ENCODE results near the gene ZSWIM6. TPM values are rescaled to one million over a fixed set of nuclear protein-coding genes. Genes with fewer than 3 reads are reported as not detected.

ZSWIM6 gene
- total and polyA plus RNA-seq, 3 experiments from 2014 or later, result 0.64 to 6.0 (median 5.9) TPM

- Histone ChIP-seq H3K4me3 (ENCODE audit: low read length) (no peak overlapping the region), H3K9me3 (ENCODE audit: low read length) (no peaks in the 10 kb centered on the region), H3K27ac (ENCODE audit: low read depth, low read length) (no peak overlapping the region), H3K36me3 (ENCODE audit: insufficient read depth, low read length) (no peaks in the 10 kb centered on the region), H3K27me3 (ENCODE audit: insufficient read depth, low read length, poor library complexity, severe bottlenecking) (no peaks in the 10 kb centered on the region), H3K4me1 (ENCODE audit: insufficient read depth, low read length) (no peaks in the 10 kb centered on the region)
- no peak for DNase-seq
- CTCF ChIA-PET, result no interaction called here
- H3K36me3 Mint-ChIP-seq, result peaks cover 12 to 24% (median 15%) of the 10 kb centered on the region in 3 donors
- H3K27ac Mint-ChIP-seq, result peak overlapping the region in 1 of 8 donors; percentile 5
- no peak overlapping the region for H3K4me3 Mint-ChIP-seq
- no peaks in the 10 kb centered on the region for H3K27me3 Mint-ChIP-seq
- H3K9me3 Mint-ChIP-seq, result peaks cover 0 to 2% (median 0%) of the 10 kb centered on the region in 5 donors
- peaks cover 0 to 9% (median 3%) of the 10 kb centered on the region in 3 donors for H3K4me1 Mint-ChIP-seq
- POLR2A ChIA-PET, result no interaction called here
These were observed 172.2 kb downstream of the ZSWIM6 start for GRCh38 chr5:61504143-61504770.

GRCh38 chr5:61505281-61505680 lies 173.2 kb downstream of the ZSWIM6 start:
- Histone ChIP-seq H3K9me3 (ENCODE audit: low read length) (no peaks in the 10 kb centered on the region), H3K27ac (ENCODE audit: low read depth, low read length) (no peak overlapping the region), H3K4me1 (ENCODE audit: insufficient read depth, low read length) (no peaks in the 10 kb centered on the region), H3K27me3 (ENCODE audit: insufficient read depth, low read length, poor library complexity, severe bottlenecking) (no peaks in the 10 kb centered on the region), H3K36me3 (ENCODE audit: insufficient read depth, low read length) (no peaks in the 10 kb centered on the region), H3K4me3 (ENCODE audit: low read length) (no peak overlapping the region)
- Mint-ChIP-seq H3K36me3 (peaks cover 17 to 27% (median 21%) of the 10 kb centered on the region in 3 donors), H3K4me1 (peaks cover 0 to 9% (median 3%) of the 10 kb centered on the region in 3 donors), H3K9me3 (peaks cover 0 to 2% (median 0%) of the 10 kb centered on the region in 5 donors), H3K4me3 (no peak overlapping the region), H3K27me3 (no peaks in the 10 kb centered on the region), H3K27ac (peak overlapping the region in 1 of 8 donors; percentile 72)
- ChIA-PET CTCF (no interaction called here), POLR2A (interaction anchor here (0.5 kb wide), 1 partner anchor 226 kb away, joined by 3 read pairs; no protein-coding TSS in a partner anchor)
- DNase-seq, result no peak

- CTCF ChIA-PET, result interaction anchor here (1.3 kb wide), 1 partner anchor 10 kb away, joined by 3 read pairs; no protein-coding TSS in a partner anchor
- Mint-ChIP-seq H3K36me3 (peaks cover 20 to 43% (median 21%) of the 10 kb centered on the region in 3 donors), H3K27ac (no peak overlapping the region), H3K9me3 (peaks cover 0 to 10% (median 5%) of the 10 kb centered on the region in 5 donors), H3K27me3 (no peaks in the 10 kb centered on the region), H3K4me1 (peaks cover 0 to 2% (median under 1%) of the 10 kb centered on the region in 3 donors), H3K4me3 (no peak overlapping the region)
- POLR2A ChIA-PET, result no interaction called here
- Histone ChIP-seq H3K4me3 (ENCODE audit: low read length) (no peak overlapping the region), H3K36me3 (ENCODE audit: insufficient read depth, low read length) (no peaks in the 10 kb centered on the region), H3K27me3 (ENCODE audit: insufficient read depth, low read length, poor library complexity, severe bottlenecking) (no peaks in the 10 kb centered on the region), H3K27ac (ENCODE audit: low read depth, low read length) (no peak overlapping the region), H3K9me3 (ENCODE audit: low read length) (no peaks in the 10 kb centered on the region), H3K4me1 (ENCODE audit: insufficient read depth, low read length) (no peaks in the 10 kb centered on the region)
- DNase-seq, result no peak
These were observed 175.2 kb downstream of the ZSWIM6 start for GRCh38 chr5:61507232-61507631.

- Histone ChIP-seq H3K4me3 (ENCODE audit: low read length) (no peak overlapping the region), H3K27me3 (ENCODE audit: insufficient read depth, low read length, poor library complexity, severe bottlenecking) (no peaks in the 10 kb centered on the region), H3K27ac (ENCODE audit: low read depth, low read length) (no peak overlapping the region), H3K36me3 (ENCODE audit: insufficient read depth, low read length) (no peaks in the 10 kb centered on the region), H3K9me3 (ENCODE audit: low read length) (no peaks in the 10 kb centered on the region), H3K4me1 (ENCODE audit: insufficient read depth, low read length) (no peaks in the 10 kb centered on the region)
- Mint-ChIP-seq H3K27ac (no peak overlapping the region), H3K27me3 (no peaks in the 10 kb centered on the region), H3K4me1 (peaks cover 3 to 10% (median 8%) of the 10 kb centered on the region in 3 donors), H3K9me3 (peaks cover 4 to 24% (median 11%) of the 10 kb centered on the region in 5 donors), H3K36me3 (peaks cover 10 to 51% (median 13%) of the 10 kb centered on the region in 3 donors), H3K4me3 (no peak overlapping the region)
- CTCF ChIA-PET, result no interaction called here
- no peak for DNase-seq
- POLR2A ChIA-PET, result no interaction called here
These were observed 184.9 kb downstream of the ZSWIM6 start for GRCh38 chr5:61516946-61517345.

GRCh38 chr5:61519728-61520277 lies 187.7 kb downstream of the ZSWIM6 start:
- H3K27ac Mint-ChIP-seq, result no peak overlapping the region
- no peaks in the 10 kb centered on the region for H3K36me3 ChIP-seq (ENCODE audit: insufficient read depth, low read length)
- no peaks in the 10 kb centered on the region for H3K27me3 ChIP-seq (ENCODE audit: insufficient read depth, low read length, poor library complexity, severe bottlenecking)
- no peak for DNase-seq
- no peak overlapping the region for H3K4me3 ChIP-seq (ENCODE audit: low read length)
- H3K4me3 Mint-ChIP-seq, result no peak overlapping the region
- no peaks in the 10 kb centered on the region for H3K27me3 Mint-ChIP-seq
- no peaks in the 10 kb centered on the region for H3K4me1 ChIP-seq (ENCODE audit: insufficient read depth, low read length)
- CTCF ChIA-PET, result no interaction called here
- no peak overlapping the region for H3K27ac ChIP-seq (ENCODE audit: low read depth, low read length)
- no peaks in the 10 kb centered on the region for H3K9me3 ChIP-seq (ENCODE audit: low read length)
- POLR2A ChIA-PET, result no interaction called here
- peaks cover 0 to 5% (median 2%) of the 10 kb centered on the region in 3 donors for H3K4me1 Mint-ChIP-seq
- H3K9me3 Mint-ChIP-seq, result peaks cover 2 to 15% (median 10%) of the 10 kb centered on the region in 5 donors
- H3K36me3 Mint-ChIP-seq, result peaks cover 17 to 35% (median 20%) of the 10 kb centered on the region in 3 donors

- Mint-ChIP-seq H3K4me1 (peaks cover 0 to 2% (median 0%) of the 10 kb centered on the region in 3 donors), H3K27me3 (no peaks in the 10 kb centered on the region), H3K9me3 (peaks cover 0 to 4% (median 0%) of the 10 kb centered on the region in 5 donors), H3K27ac (no peak overlapping the region), H3K4me3 (no peak overlapping the region), H3K36me3 (peaks cover 18 to 38% (median 27%) of the 10 kb centered on the region in 3 donors)
- Histone ChIP-seq H3K9me3 (ENCODE audit: low read length) (no peaks in the 10 kb centered on the region), H3K36me3 (ENCODE audit: insufficient read depth, low read length) (no peaks in the 10 kb centered on the region), H3K4me3 (ENCODE audit: low read length) (no peak overlapping the region), H3K27me3 (ENCODE audit: insufficient read depth, low read length, poor library complexity, severe bottlenecking) (no peaks in the 10 kb centered on the region), H3K27ac (ENCODE audit: low read depth, low read length) (no peak overlapping the region), H3K4me1 (ENCODE audit: insufficient read depth, low read length) (no peaks in the 10 kb centered on the region)
- ChIA-PET POLR2A (no interaction called here), CTCF (no interaction called here)
- no peak for DNase-seq
These were observed 191.0 kb downstream of the ZSWIM6 start for GRCh38 chr5:61523073-61523472.

GRCh38 chr5:61523997-61524396 lies 191.9 kb downstream of the ZSWIM6 start:
- Histone ChIP-seq H3K27me3 (ENCODE audit: insufficient read depth, low read length, poor library complexity, severe bottlenecking) (no peaks in the 10 kb centered on the region), H3K4me1 (ENCODE audit: insufficient read depth, low read length) (no peaks in the 10 kb centered on the region), H3K36me3 (ENCODE audit: insufficient read depth, low read length) (no peaks in the 10 kb centered on the region), H3K4me3 (ENCODE audit: low read length) (no peak overlapping the region), H3K27ac (ENCODE audit: low read depth, low read length) (no peak overlapping the region), H3K9me3 (ENCODE audit: low read length) (no peaks in the 10 kb centered on the region)
- Mint-ChIP-seq H3K27ac (no peak overlapping the region), H3K36me3 (peaks cover 18 to 40% (median 25%) of the 10 kb centered on the region in 3 donors), H3K9me3 (peaks cover 0 to 2% (median 0%) of the 10 kb centered on the region in 5 donors), H3K4me3 (no peak overlapping the region), H3K4me1 (peaks cover 0 to 2% (median 0%) of the 10 kb centered on the region in 3 donors), H3K27me3 (no peaks in the 10 kb centered on the region)
- no peak for DNase-seq
- POLR2A ChIA-PET, result no interaction called here
- CTCF ChIA-PET, result no interaction called here

- Mint-ChIP-seq H3K4me3 (no peak overlapping the region), H3K9me3 (no peaks in the 10 kb centered on the region), H3K4me1 (no peaks in the 10 kb centered on the region), H3K27ac (peak overlapping the region in 1 of 8 donors; percentile 66), H3K36me3 (peaks cover 27 to 54% (median 29%) of the 10 kb centered on the region in 3 donors), H3K27me3 (no peaks in the 10 kb centered on the region)
- no peaks in the 10 kb centered on the region for H3K36me3 ChIP-seq (ENCODE audit: insufficient read depth, low read length)
- no peak overlapping the region for H3K4me3 ChIP-seq (ENCODE audit: low read length)
- no peaks in the 10 kb centered on the region for H3K27me3 ChIP-seq (ENCODE audit: insufficient read depth, low read length, poor library complexity, severe bottlenecking)
- DNase-seq, result no peak
- ChIA-PET CTCF (no interaction called here), POLR2A (no interaction called here)
- H3K9me3 ChIP-seq (ENCODE audit: low read length), result no peaks in the 10 kb centered on the region
- H3K27ac ChIP-seq (ENCODE audit: low read depth, low read length), result no peak overlapping the region
- H3K4me1 ChIP-seq (ENCODE audit: insufficient read depth, low read length), result no peaks in the 10 kb centered on the region
These were observed 193.6 kb downstream of the ZSWIM6 start for GRCh38 chr5:61525512-61526206.

All from CD8-positive, alpha-beta memory T cell (primary cell).